Naive thymus-derived CD8-positive, alpha-beta T cell (primary cell): ENCODE measurements around the gene LRMDA. TPM values are rescaled to one million over a fixed set of nuclear protein-coding genes. Genes with fewer than 3 reads are reported as not detected.

ENCODE experiments used
- ATAC-seq, 2 donors: fragments of 150-1000 bp; cut with Tn5 transposase in 1 of 2; sonication (Bioruptor Pico), chemical (Tn5 transposase) in 1 of 2; 1 replicate in 1 of 2; 2 replicates in 1 of 2; pipeline ENCODE4 v1.10.0; 2021; ENCODE audit warnings: mild to moderate bottlenecking in 2 of 2, moderate library complexity in 2 of 2
- POLR2A ChIA-PET: fragments of 350-600 bp; sonication (Branson Sonifier 250); formaldehyde crosslinking; loops from one replicate; lab custom pipeline; 2021; ENCODE audit warnings: antibody characterized with exemption; lab: Charles Lee
- DNase-seq, 10 donors: peaks; one replicate each; pipeline versions ENCODE4 v3.0.0 to v3.0.0-alpha.2; 2020 to 2022
- H3K27ac Mint-ChIP-seq, 10 donors: one replicate each; pipeline ENCODE4 v1.8.0; 2020 to 2022; ENCODE audit warnings: mild to moderate bottlenecking in 10 of 10, mixed read lengths in 10 of 10, moderate library complexity in 4 of 10, inconsistent platforms in 1 of 10
- H3K27me3 Mint-ChIP-seq, 5 donors: one replicate each; pipeline ENCODE4 v1.8.0; 2021 to 2022; ENCODE audit warnings: mixed read lengths in 5 of 5
- H3K36me3 Mint-ChIP-seq, 3 donors: one replicate each; pipeline ENCODE4 v1.8.0; 2020 to 2022; ENCODE audit warnings: mixed read lengths in 3 of 3, mild to moderate bottlenecking in 2 of 3, inconsistent platforms in 1 of 3
- H3K4me1 Mint-ChIP-seq, 4 donors: one replicate each; pipeline ENCODE4 v1.8.0; 2021 to 2022; ENCODE audit warnings: mixed read lengths in 4 of 4
- H3K4me3 Mint-ChIP-seq, 10 donors: one replicate each; pipeline ENCODE4 v1.8.0; 2020 to 2022; ENCODE audit warnings: mild to moderate bottlenecking in 10 of 10, mixed read lengths in 10 of 10, moderate library complexity in 6 of 10, inconsistent platforms in 1 of 10
- H3K9me3 Mint-ChIP-seq, 9 donors: one replicate each; pipeline ENCODE4 v1.8.0; 2020 to 2022; ENCODE audit warnings: mixed read lengths in 9 of 9, mild to moderate bottlenecking in 3 of 9, inconsistent platforms in 1 of 9, moderate library complexity in 1 of 9
- polyA plus RNA-seq, 3 donors: library from polyadenylated mRNA; unstranded; fragments of 300-500 nt; fragmentation: Illumina TruSeq; gene quantifications; one replicate each; pipeline ENCODE4 v1.2.3, GENCODE V29; 2021
- total RNA-seq, 8 experiments: library from RNA in 2 of 8; stranded (reverse) in 2 of 8; gene quantifications; one replicate each; pipeline ENCODE4 v1.2.3 and lab custom pipeline; 2021 to 2026

The LRMDA gene
- total and polyA plus RNA-seq, 5 experiments from 2014 or later: not detected

DNA sequence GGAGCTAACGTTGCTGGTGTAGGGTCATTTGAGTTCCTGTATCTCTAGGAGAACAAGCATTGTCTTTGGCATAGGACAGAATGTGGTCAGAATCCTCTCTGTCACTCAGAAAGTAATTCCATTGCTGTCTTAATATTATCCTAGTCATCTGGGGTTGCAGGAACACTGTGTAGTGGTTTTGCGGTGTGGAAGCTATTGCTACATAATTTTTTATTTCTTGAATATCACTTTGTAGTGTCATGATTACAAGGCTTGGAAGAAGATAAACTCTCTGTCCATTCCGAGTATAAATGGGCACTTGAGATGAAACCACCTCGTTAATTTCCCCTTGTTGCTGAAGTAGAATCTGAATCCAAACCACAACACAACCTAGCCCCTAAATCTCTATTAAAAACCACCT lies 919.2 kb downstream of the LRMDA start:
- H3K27me3 Mint-ChIP-seq: peaks cover 0 to 2% (median 0%) of the 10 kb centered on the region in 5 donors
- no peak overlapping the region for H3K27ac Mint-ChIP-seq
- no peaks in the 10 kb centered on the region for H3K9me3 Mint-ChIP-seq
- ATAC-seq (no peak), DNase-seq (no peak)
- no peak overlapping the region for H3K4me3 Mint-ChIP-seq
- POLR2A ChIA-PET: no interaction called here
- H3K36me3 Mint-ChIP-seq: no peaks in the 10 kb centered on the region
- H3K4me1 Mint-ChIP-seq: no peaks in the 10 kb centered on the region

- Mint-ChIP-seq H3K36me3 (no peaks in the 10 kb centered on the region), H3K4me3 (no peak overlapping the region), H3K27me3 (peaks cover 0 to 2% (median 0%) of the 10 kb centered on the region in 5 donors), H3K4me1 (no peaks in the 10 kb centered on the region), H3K9me3 (peaks cover 0 to 8% (median 0%) of the 10 kb centered on the region in 9 donors), H3K27ac (no peak overlapping the region)
- POLR2A ChIA-PET: no interaction called here
- ATAC-seq (no peak), DNase-seq (no peak)
These were observed 920.9 kb downstream of the LRMDA start for GRCh38 chr10:76352300-76352699.

GRCh38 chr10:76353237-76353851 lies 921.9 kb downstream of the LRMDA start:
- POLR2A ChIA-PET: no interaction called here
- Mint-ChIP-seq H3K27me3 (peaks cover 0 to 2% (median 0%) of the 10 kb centered on the region in 5 donors), H3K9me3 (peaks cover 0 to 8% (median 0%) of the 10 kb centered on the region in 9 donors), H3K4me1 (no peaks in the 10 kb centered on the region), H3K36me3 (no peaks in the 10 kb centered on the region), H3K27ac (no peak overlapping the region), H3K4me3 (no peak overlapping the region)
- DNase-seq (no peak), ATAC-seq (no peak)

DNA sequence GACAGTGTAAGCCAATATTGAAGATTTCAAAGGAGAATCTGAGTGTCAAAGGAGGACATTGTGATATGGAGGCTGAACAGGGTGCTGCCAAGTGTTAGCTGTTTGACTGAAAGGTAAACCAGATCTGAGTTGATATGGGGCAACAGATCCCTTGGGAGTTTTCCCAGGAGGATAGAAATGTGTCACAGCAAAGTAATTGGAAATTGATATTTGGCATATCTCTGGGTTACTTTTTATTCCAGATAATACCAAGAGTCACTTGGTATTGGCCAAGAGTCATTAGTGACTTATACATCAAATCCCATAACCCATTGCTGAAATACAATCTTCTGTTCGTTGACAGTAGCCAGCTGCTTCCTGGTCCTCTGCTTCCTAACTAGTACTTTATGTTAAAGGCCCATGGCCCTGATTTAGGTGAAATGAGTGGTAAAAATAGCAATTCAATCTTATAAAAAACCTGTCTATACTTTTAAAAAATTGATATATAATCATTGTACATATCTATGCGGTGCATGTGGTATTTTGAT lies 922.9 kb downstream of the LRMDA start:
- no peak for DNase-seq
- H3K27me3 Mint-ChIP-seq: no peaks in the 10 kb centered on the region
- no peaks in the 10 kb centered on the region for H3K4me1 Mint-ChIP-seq
- H3K9me3 Mint-ChIP-seq: peaks cover 0 to 8% (median 0%) of the 10 kb centered on the region in 9 donors
- H3K4me3 Mint-ChIP-seq: no peak overlapping the region
- ATAC-seq: no peak
- H3K36me3 Mint-ChIP-seq: no peaks in the 10 kb centered on the region
- POLR2A ChIA-PET: no interaction called here
- H3K27ac Mint-ChIP-seq: no peak overlapping the region

GRCh38 chr10:76354921-76355320 lies 923.5 kb downstream of the LRMDA start:
- Mint-ChIP-seq H3K4me3 (no peak overlapping the region), H3K9me3 (peaks cover 0 to 8% (median 0%) of the 10 kb centered on the region in 9 donors), H3K4me1 (no peaks in the 10 kb centered on the region), H3K27ac (no peak overlapping the region), H3K27me3 (no peaks in the 10 kb centered on the region), H3K36me3 (no peaks in the 10 kb centered on the region)
- no peak for ATAC-seq
- no peak for DNase-seq
- POLR2A ChIA-PET: no interaction called here

GRCh38 chr10:76356557-76356956 lies 925.1 kb downstream of the LRMDA start:
- Mint-ChIP-seq H3K27ac (no peak overlapping the region), H3K36me3 (no peaks in the 10 kb centered on the region), H3K4me1 (no peaks in the 10 kb centered on the region), H3K4me3 (no peak overlapping the region), H3K27me3 (no peaks in the 10 kb centered on the region), H3K9me3 (peaks cover 0 to 8% (median 0%) of the 10 kb centered on the region in 9 donors)
- DNase-seq: no peak
- POLR2A ChIA-PET: no interaction called here
- ATAC-seq: no peak

DNA sequence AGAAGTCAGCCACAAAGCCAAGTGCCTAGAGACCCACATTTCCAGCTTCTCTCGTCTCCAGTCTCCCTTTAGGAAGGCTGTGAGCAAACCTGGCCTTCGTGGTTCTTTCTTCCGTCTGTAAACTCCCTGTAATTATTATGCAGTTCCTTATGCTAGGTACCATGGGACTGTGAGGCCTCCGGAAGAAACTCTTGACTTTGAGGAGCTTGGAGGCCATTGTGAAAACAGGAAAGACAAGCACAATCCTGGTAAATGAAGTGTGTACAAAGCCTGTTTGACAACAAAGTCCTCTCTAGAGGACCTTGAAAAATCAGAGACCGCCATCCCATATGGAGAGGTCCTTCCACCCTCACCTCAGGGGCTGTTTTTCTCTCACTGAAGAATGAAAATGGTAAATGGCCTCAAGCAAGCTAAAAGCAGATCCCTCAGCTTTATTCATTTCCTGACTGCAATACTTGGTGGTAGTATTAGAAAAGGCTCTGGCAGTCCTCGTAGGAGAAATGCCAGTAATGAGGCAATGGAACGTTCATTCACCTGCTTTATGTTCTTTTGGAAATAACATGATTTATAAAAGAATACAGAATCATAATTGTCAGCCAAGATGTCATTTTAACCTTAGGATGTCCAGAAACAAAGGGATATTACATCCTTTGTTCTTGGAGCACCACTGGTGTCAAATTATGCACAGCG lies 926.4 kb downstream of the LRMDA start:
- peaks cover 0 to 8% (median 0%) of the 10 kb centered on the region in 9 donors for H3K9me3 Mint-ChIP-seq
- no peaks in the 10 kb centered on the region for H3K36me3 Mint-ChIP-seq
- POLR2A ChIA-PET: no interaction called here
- ATAC-seq (no peak), DNase-seq (no peak)
- H3K4me3 Mint-ChIP-seq: no peak overlapping the region
- no peak overlapping the region for H3K27ac Mint-ChIP-seq
- H3K4me1 Mint-ChIP-seq: no peaks in the 10 kb centered on the region
- no peaks in the 10 kb centered on the region for H3K27me3 Mint-ChIP-seq

GRCh38 chr10:76358743-76359395 lies 927.4 kb downstream of the LRMDA start:
- H3K4me3 Mint-ChIP-seq: no peak overlapping the region

DNA sequence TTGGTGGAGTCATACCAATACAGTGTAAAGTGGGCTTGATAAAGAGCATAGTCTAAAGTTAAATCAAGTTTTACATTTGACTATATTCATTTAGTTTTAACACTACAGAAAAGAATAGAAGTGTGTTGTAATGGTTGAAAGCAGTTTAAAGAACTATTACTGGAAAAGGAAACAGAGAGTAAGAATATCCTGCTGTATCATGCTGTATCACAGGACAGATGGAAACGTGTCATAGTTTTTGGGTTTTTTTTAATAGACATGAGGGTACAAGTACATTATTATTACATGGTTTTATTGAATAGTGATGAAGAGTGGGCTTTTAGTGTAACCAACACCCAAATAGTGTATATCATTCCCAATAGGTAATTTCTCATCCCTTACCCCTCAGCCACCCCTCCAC lies 944.3 kb downstream of the LRMDA start:
- H3K27ac Mint-ChIP-seq: no peak overlapping the region
- H3K27me3 Mint-ChIP-seq: peaks cover 0 to 9% (median 0%) of the 10 kb centered on the region in 5 donors
- H3K4me3 Mint-ChIP-seq: no peak overlapping the region
- no peaks in the 10 kb centered on the region for H3K36me3 Mint-ChIP-seq
- DNase-seq (no peak), ATAC-seq (no peak)
- peaks cover 0 to 21% (median 4%) of the 10 kb centered on the region in 9 donors for H3K9me3 Mint-ChIP-seq
- POLR2A ChIA-PET: no interaction called here
- no peaks in the 10 kb centered on the region for H3K4me1 Mint-ChIP-seq

More at GRCh38 chr10:76358743-76359395, 927.4 kb downstream of the LRMDA start:
- Mint-ChIP-seq H3K4me1 (no peaks in the 10 kb centered on the region), H3K27me3 (no peaks in the 10 kb centered on the region), H3K36me3 (no peaks in the 10 kb centered on the region), H3K27ac (no peak overlapping the region), H3K9me3 (peaks cover 0 to 8% (median 0%) of the 10 kb centered on the region in 9 donors)
- DNase-seq (no peak), ATAC-seq (no peak)
- POLR2A ChIA-PET: no interaction called here

GRCh38 chr10:76382381-76382851 lies 951.0 kb downstream of the LRMDA start:
- Mint-ChIP-seq H3K4me1 (no peaks in the 10 kb centered on the region), H3K27me3 (peaks cover 0 to 18% (median 2%) of the 10 kb centered on the region in 5 donors)

DNA sequence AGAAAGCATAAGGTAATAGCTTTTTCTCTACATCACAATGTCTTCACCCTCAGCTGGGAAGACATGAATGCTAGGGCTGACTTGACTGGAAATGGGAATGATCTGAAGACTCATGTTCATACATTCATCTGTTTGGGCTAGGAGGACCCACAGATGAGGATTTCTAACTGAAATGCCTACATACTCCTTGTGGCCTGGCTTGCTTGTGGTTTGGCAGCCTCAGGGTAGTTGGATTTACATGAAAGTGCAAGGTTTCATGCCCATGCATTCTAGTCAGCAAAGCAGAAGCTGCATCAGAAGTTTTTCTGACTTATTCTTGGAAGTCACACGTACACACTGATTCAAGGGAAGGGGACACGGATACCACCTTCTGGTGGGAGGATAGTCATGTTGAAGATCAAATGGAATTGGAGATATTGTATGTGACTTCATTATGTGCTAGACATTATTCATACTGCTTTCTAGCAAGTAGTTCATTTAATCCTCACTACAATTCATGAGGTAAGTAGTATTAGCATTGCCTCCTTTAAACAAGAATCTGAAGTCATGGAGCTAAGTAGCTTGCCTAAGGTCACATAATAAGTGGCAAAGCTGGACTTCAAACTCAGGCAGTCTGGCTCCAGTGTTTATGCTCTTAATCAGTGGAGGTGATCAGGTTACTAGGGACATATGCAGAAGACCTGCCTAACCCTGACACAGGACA lies 957.0 kb downstream of the LRMDA start:
- peaks cover 0 to 14% (median 0%) of the 10 kb centered on the region in 5 donors for H3K27me3 Mint-ChIP-seq
- POLR2A ChIA-PET: no interaction called here
- no peaks in the 10 kb centered on the region for H3K4me1 Mint-ChIP-seq
- peaks cover 0 to 5% (median 0%) of the 10 kb centered on the region in 3 donors for H3K36me3 Mint-ChIP-seq
- H3K4me3 Mint-ChIP-seq: no peak overlapping the region
- peaks cover 0 to 12% (median 3%) of the 10 kb centered on the region in 9 donors for H3K9me3 Mint-ChIP-seq
- no peak for DNase-seq
- H3K27ac Mint-ChIP-seq: no peak overlapping the region
- ATAC-seq: no peak

More at GRCh38 chr10:76382381-76382851, 951.0 kb downstream of the LRMDA start:
- Mint-ChIP-seq H3K27ac (no peak overlapping the region), H3K4me3 (no peak overlapping the region), H3K9me3 (peaks cover 0 to 13% (median 5%) of the 10 kb centered on the region in 9 donors), H3K36me3 (peaks cover 0 to 5% (median 0%) of the 10 kb centered on the region in 3 donors)
- POLR2A ChIA-PET: no interaction called here
- DNase-seq: no peak
- ATAC-seq: no peak

DNA sequence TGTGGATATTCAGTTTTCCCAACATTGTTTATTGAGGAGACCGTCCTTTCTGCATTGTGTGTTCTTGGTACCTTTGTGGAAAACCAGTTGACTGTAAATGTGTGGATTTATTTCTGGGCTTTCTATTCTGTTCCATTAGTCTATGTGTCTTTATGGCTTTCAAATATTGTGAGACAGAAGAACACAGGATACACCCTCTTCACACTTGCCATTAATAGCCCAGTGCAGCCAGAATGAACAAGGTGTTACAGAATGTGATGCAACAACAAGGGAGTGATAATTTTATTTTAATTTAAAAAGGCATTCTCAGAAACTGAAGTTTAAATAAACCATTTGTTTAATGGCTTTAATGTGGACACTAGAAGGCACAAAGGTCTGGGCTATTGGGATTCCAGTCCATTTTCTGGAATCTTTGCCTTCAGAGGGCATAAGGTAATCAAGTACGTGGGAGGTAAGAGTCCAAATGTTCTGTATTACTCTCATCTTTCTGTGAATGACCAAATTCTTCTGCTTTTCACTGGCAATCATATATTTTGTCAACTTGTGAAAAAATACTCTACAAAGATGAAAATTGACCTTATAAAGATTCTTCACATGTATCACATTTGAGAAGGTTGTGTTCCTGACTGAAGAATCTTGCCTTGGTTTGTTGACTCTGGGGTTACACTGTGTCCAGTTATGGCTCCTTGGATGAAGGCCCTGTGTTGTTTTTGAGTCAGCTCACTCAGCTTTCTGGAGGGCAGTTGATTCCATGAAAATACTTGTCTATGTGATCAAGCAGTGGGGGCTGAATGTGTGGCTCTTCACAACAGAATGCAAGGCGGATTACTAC lies 962.7 kb downstream of the LRMDA start:
- no peak for DNase-seq
- POLR2A ChIA-PET: no interaction called here
- no peaks in the 10 kb centered on the region for H3K4me1 Mint-ChIP-seq
- no peak for ATAC-seq
- H3K27me3 Mint-ChIP-seq: peaks cover 0 to 1% (median 0%) of the 10 kb centered on the region in 5 donors
- H3K9me3 Mint-ChIP-seq: peaks cover 0 to 11% (median 2%) of the 10 kb centered on the region in 9 donors
- H3K27ac Mint-ChIP-seq: no peak overlapping the region
- no peak overlapping the region for H3K4me3 Mint-ChIP-seq
- no peaks in the 10 kb centered on the region for H3K36me3 Mint-ChIP-seq
